Activated CD4-positive, alpha-beta memory T cell treated with anti-CD3 and anti-CD28 coated beads for 36 hours (primary cell): ENCODE measurements around the gene CA14. TPM values are rescaled to one million over a fixed set of nuclear protein-coding genes. Genes with fewer than 3 reads are reported as not detected.

Experiments
- CTCF ChIA-PET: fragments of 350-600 bp; sonication (Branson Sonifier 250); formaldehyde crosslinking; loops from one replicate; lab custom pipeline; 2021; ENCODE audit warnings: antibody characterized with exemption, inconsistent platforms; lab: Charles Lee
- POLR2A ChIA-PET: fragments of 350-600 bp; sonication (Branson Sonifier 250); formaldehyde crosslinking; loops from one replicate; lab custom pipeline; 2021; ENCODE audit warnings: antibody characterized with exemption; lab: Charles Lee
- DNase-seq: peaks from one replicate; pipeline ENCODE4 v3.0.0-alpha.2; 2020
- H3K27ac Mint-ChIP-seq: one replicate; pipeline ENCODE4 v1.8.0; 2021; ENCODE audit warnings: mixed read lengths
- H3K27me3 Mint-ChIP-seq: one replicate; pipeline ENCODE4 v1.8.0; 2021; ENCODE audit warnings: mixed read lengths
- H3K36me3 Mint-ChIP-seq: one replicate; pipeline ENCODE4 v1.8.0; 2021; ENCODE audit warnings: mixed read lengths
- H3K4me1 Mint-ChIP-seq: one replicate; pipeline ENCODE4 v1.8.0; 2021; ENCODE audit warnings: low read depth, mixed read lengths
- H3K4me3 Mint-ChIP-seq: one replicate; pipeline ENCODE4 v1.8.0; 2021; ENCODE audit warnings: mild to moderate bottlenecking, mixed read lengths
- H3K9me3 Mint-ChIP-seq: one replicate; pipeline ENCODE4 v1.8.0; 2021; ENCODE audit warnings: mixed read lengths
- intact Hi-C: fragments of 100-400 bp; cut with micrococcal nuclease; formaldehyde crosslinking; loops from one replicate; pipeline ENCODE4 v1.15.1; 2023
- total RNA-seq, 2 experiments: library from RNA; stranded (reverse); gene quantifications; one replicate each; pipeline ENCODE4 v1.2.3, GENCODE V29; 2021

Gene CA14
- total RNA-seq, 2 experiments from 2014 or later = not detected

DNA sequence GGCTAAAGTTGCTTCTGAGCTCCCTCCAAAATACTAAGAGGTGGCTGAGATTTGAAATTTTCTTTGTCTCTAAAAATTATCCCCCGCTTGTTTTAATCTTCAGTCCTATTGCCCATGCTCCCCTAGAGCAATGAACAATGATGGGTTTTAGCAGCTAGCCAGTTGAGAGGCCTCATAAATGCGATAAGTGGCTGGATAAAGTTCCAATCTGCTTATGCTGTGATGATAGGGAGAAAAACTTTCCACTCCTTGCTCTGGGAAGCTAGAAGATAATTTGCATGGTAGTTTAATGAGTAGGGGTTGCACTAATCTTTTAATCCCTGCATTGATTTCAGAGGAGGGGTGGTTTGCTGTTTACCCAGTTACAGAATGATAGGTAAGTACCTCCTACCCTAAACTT, 54.2 kb downstream of the CA14 start:
- H3K36me3 Mint-ChIP-seq = peaks cover 7% of the 10 kb centered on the region
- no peaks in the 10 kb centered on the region for H3K9me3 Mint-ChIP-seq
- H3K27ac Mint-ChIP-seq = no peak overlapping the region
- no peaks in the 10 kb centered on the region for H3K4me1 Mint-ChIP-seq
- intact Hi-C loops = no loop called here
- no peak overlapping the region for H3K4me3 Mint-ChIP-seq
- ChIA-PET POLR2A (interaction anchor here (0.9 kb wide), 1 partner anchor 9 kb away, joined by 3 read pairs; the partner anchor contains the start of gene PRPF3), CTCF (interaction anchor here (1.1 kb wide), 1 partner anchor 56 kb away, joined by 3 read pairs; no protein-coding TSS in a partner anchor)
- no peaks in the 10 kb centered on the region for H3K27me3 Mint-ChIP-seq
- DNase-seq = no peak

Other genes with a start within 250 kb of the CA14 start
- gene OTUD7B, start 247.0 kb upstream of the CA14 start, total RNA-seq = 10 to 100 TPM; 23.8 to 24.7 TPM
- 10 to 100 TPM; 26.5 to 28.3 TPM for gene VPS45, start 190.0 kb upstream of the CA14 start, total RNA-seq
- 10 to 100 TPM; 28.7 to 31.8 TPM for gene PLEKHO1, start 107.9 kb upstream of the CA14 start, total RNA-seq
- gene ANP32E, start 21.7 kb upstream of the CA14 start, total RNA-seq = 100 to 1,000 TPM; 224 to 228 TPM
- gene APH1A, start 11.2 kb downstream of the CA14 start, total RNA-seq = 10 to 100 TPM; 96.6 to 96.8 TPM
- 1 to 10 TPM; 1.1 to 1.2 TPM for gene C1orf54, start 15.0 kb downstream of the CA14 start, total RNA-seq
- 1 to 10 TPM; 1.3 to 1.5 TPM for gene CIART, start 24.8 kb downstream of the CA14 start, total RNA-seq
- 10 to 100 TPM; 78.6 to 82.9 TPM for gene MRPS21, start 36.1 kb downstream of the CA14 start, total RNA-seq
- gene PRPF3, start 63.8 kb downstream of the CA14 start, total RNA-seq = 10 to 100 TPM; 59.2 to 64.9 TPM
- gene RPRD2, start 106.4 kb downstream of the CA14 start, total RNA-seq = 10 to 100 TPM; 22.2 to 22.6 TPM
- gene TARS2, start 229.6 kb downstream of the CA14 start, total RNA-seq = 10 to 100 TPM; 46.3 to 51.7 TPM